Left lung (tissue), 10 donors: ENCODE data around the gene JADE2. TPM values are rescaled to one million over a fixed set of nuclear protein-coding genes. Genes with fewer than 3 reads are reported as not detected.

Experiments
- ATAC-seq: fragments of 200-7000 bp; cut with Tn5 transposase; one replicate; pipeline ENCODE4 v1.9.1; 2020; ENCODE audit warnings: moderate library complexity
- DNase-seq, 4 donors: peaks; one replicate each; pipeline ENCODE4 v3.0.0-alpha.2; 2013 to 2020
- H3K27ac ChIP-seq, 2 donors: fragments of 200-600 bp; sonication (generic) in 1 of 2; one replicate each; pipeline versions ENCODE4 v1.5.0 to v1.8.0; 2020 to 2021
- H3K27me3 ChIP-seq, 2 donors: fragments of 200-600 bp; sonication (generic) in 1 of 2; one replicate each; pipeline versions ENCODE4 v1.5.0 to v1.8.0; 2020 to 2021
- H3K36me3 ChIP-seq, 2 donors: fragments of 200-600 bp; sonication (generic) in 1 of 2; one replicate each; pipeline versions ENCODE4 v1.5.0 to v1.8.0; 2020 to 2021
- H3K4me1 ChIP-seq, 2 donors: fragments of 200-600 bp; one replicate each; pipeline ENCODE4 v1.8.0; 2021
- H3K4me3 ChIP-seq, 2 donors: fragments of 200-600 bp; sonication (generic) in 1 of 2; one replicate each; pipeline versions ENCODE4 v1.5.0 to v1.8.0; 2020 to 2021; ENCODE audit warnings: mild to moderate bottlenecking in 1 of 2
- H3K9me3 ChIP-seq, 2 donors: fragments of 200-600 bp; sonication (generic) in 1 of 2; one replicate each; pipeline versions ENCODE4 v1.5.0 to v1.8.0; 2020 to 2021
- CTCF ChIP-seq, 2 donors: fragments of 200-600 bp; sonication (generic) in 1 of 2; IDR thresholded peaks; one replicate each; pipeline versions ENCODE4 v1.5.0 to v1.8.0; 2021; ENCODE audit warnings: antibody characterized with exemption in 2 of 2
- intact Hi-C, 2 donors: fragments of 100-400 bp; cut with DNase I; formaldehyde crosslinking; loops; one replicate each; pipeline versions ENCODE4 v1.11.2 to v1.14.2; 2022
- polyA plus RNA-seq, 6 donors: library from polyadenylated mRNA; unstranded; fragments of 120-200 nt; gene quantifications; one replicate each; pipeline ENCODE4 v1.2.1, GENCODE V29; 2013; ENCODE audit not compliant: insufficient read length in 6 of 6
- total RNA-seq, 2 donors: library from RNA; stranded (reverse); fragmentation: NEBNext Ultra II Directional; extraction: Animal tissue kit (Norgen Biotek cat#: 25700); gene quantifications; one replicate each; pipeline ENCODE4 v1.2.1, GENCODE V29; 2021
- donor health status: DM: no; HTN: yes; CAD: no.
- donor health status: DM: no; HTN: no; CAD: no.

The JADE2 gene
- total and polyA plus RNA-seq, 8 donors, result 13.5 to 51.1 (median 17.3) TPM

GRCh38 chr5:134527156-134527960 is 1.9 kb downstream of the JADE2 start:
- H3K4me1 ChIP-seq, result peaks cover 22 to 48% of the 10 kb centered on the region in 2 donors
- H3K9me3 ChIP-seq, result no peaks in the 10 kb centered on the region
- no peaks in the 10 kb centered on the region for H3K27me3 ChIP-seq
- ATAC-seq, result peak; percentile 74
- TF ChIP-seq CTCF (IDR thresholded peaks at IDR 0.05), result peak; percentile 83 to 88
- peak overlapping the region; percentile 91 to 94 for H3K27ac ChIP-seq
- intact Hi-C loops, result loop anchor here in 1 of 2 donors (10.0 kb wide), 1 partner anchor 113 kb away; the partner anchor contains the start of gene CDKN2AIPNL
- H3K36me3 ChIP-seq, result no peaks in the 10 kb centered on the region
- peak; percentile 84 to 96 (median 94) for DNase-seq
- peak overlapping the region; percentile 76 to 98 for H3K4me3 ChIP-seq

- intact Hi-C loops, result loop anchor here in 1 of 2 donors (10.0 kb wide), 1 partner anchor 113 kb away; the partner anchor contains the start of gene CDKN2AIPNL
- peak overlapping the region; percentile 91 to 94 for H3K27ac ChIP-seq
- no peaks in the 10 kb centered on the region for H3K36me3 ChIP-seq
- no peak for TF ChIP-seq CTCF (IDR thresholded peaks at IDR 0.05)
- no peak for DNase-seq
- H3K27me3 ChIP-seq, result no peaks in the 10 kb centered on the region
- H3K4me1 ChIP-seq, result peaks cover 22 to 54% of the 10 kb centered on the region in 2 donors
- ATAC-seq, result no peak
- H3K4me3 ChIP-seq, result peak overlapping the region; percentile 76 to 98
- H3K9me3 ChIP-seq, result no peaks in the 10 kb centered on the region
These were observed 2.5 kb downstream of the JADE2 start for GRCh38 chr5:134527961-134528424.

GRCh38 chr5:134528556-134528955 is 3.1 kb downstream of the JADE2 start:
- no peaks in the 10 kb centered on the region for H3K27me3 ChIP-seq
- no peak for ATAC-seq
- H3K27ac ChIP-seq, result no peak overlapping the region
- no peaks in the 10 kb centered on the region for H3K9me3 ChIP-seq
- intact Hi-C loops, result loop anchor here in 1 of 2 donors (10.0 kb wide), 1 partner anchor 114 kb away; the partner anchor contains the start of gene CDKN2AIPNL
- H3K4me1 ChIP-seq, result peaks cover 22 to 58% of the 10 kb centered on the region in 2 donors
- H3K4me3 ChIP-seq, result no peak overlapping the region
- no peaks in the 10 kb centered on the region for H3K36me3 ChIP-seq
- TF ChIP-seq CTCF (IDR thresholded peaks at IDR 0.05), result no peak
- DNase-seq, result no peak

- peaks cover 22 to 58% of the 10 kb centered on the region in 2 donors for H3K4me1 ChIP-seq
- ATAC-seq (no peak), DNase-seq (no peak)
- H3K27ac ChIP-seq, result peak overlapping the region in 1 of 2 donors; percentile 4
- intact Hi-C loops, result loop anchor here in 1 of 2 donors (10.0 kb wide), 1 partner anchor 115 kb away; the partner anchor contains the start of gene CDKN2AIPNL
- H3K36me3 ChIP-seq, result no peaks in the 10 kb centered on the region
- TF ChIP-seq CTCF (IDR thresholded peaks at IDR 0.05), result no peak
- H3K27me3 ChIP-seq, result no peaks in the 10 kb centered on the region
- no peak overlapping the region for H3K4me3 ChIP-seq
- H3K9me3 ChIP-seq, result no peaks in the 10 kb centered on the region
These were observed 4.0 kb downstream of the JADE2 start for GRCh38 chr5:134529460-134529859.
